Sigmoid colon (tissue), 7 donors: ENCODE measurements around the gene MAPRE3. TPM values are rescaled to one million over a fixed set of nuclear protein-coding genes. Genes with fewer than 3 reads are reported as not detected.

ENCODE experiments used
- DNase-seq: peaks from one replicate; pipeline ENCODE4 v3.0.0-alpha.2; 2019
- H3K27ac ChIP-seq, 4 donors: fragments of 200-600 bp; sonication (generic); one replicate each; pipeline ENCODE4 v1.5.1; 2016 to 2019; ENCODE audit warnings: mild to moderate bottlenecking in 1 of 4
- H3K27me3 ChIP-seq, 3 donors: fragments of 200-600 bp; sonication (generic); one replicate each; pipeline ENCODE4 v1.5.1; 2019; ENCODE audit warnings: mild to moderate bottlenecking in 1 of 3
- H3K36me3 ChIP-seq, 4 donors: fragments of 200-600 bp; sonication (generic); one replicate each; pipeline ENCODE4 v1.5.1; 2016 to 2019
- H3K4me1 ChIP-seq, 4 donors: fragments of 200-600 bp; sonication (generic); one replicate each; pipeline ENCODE4 v1.5.1; 2017 to 2019
- H3K4me3 ChIP-seq, 4 donors: fragments of 200-600 bp; sonication (generic); one replicate each; pipeline ENCODE4 v1.5.1; 2017 to 2019; ENCODE audit warnings: mild to moderate bottlenecking in 2 of 4, moderate library complexity in 1 of 4
- H3K9me3 ChIP-seq, 4 donors: fragments of 200-600 bp in 3 of 4; sonication (generic) in 3 of 4; one replicate each; pipeline versions ENCODE4 v1.5.1 to v1.6.1; 2013 to 2019
- EP300 ChIP-seq, 4 donors: sonication (generic); formaldehyde crosslinking; IDR thresholded peaks; one replicate each; pipeline ENCODE4 v1.6.1; 2017; ENCODE audit warnings: antibody characterized with exemption in 4 of 4
- POLR2A ChIP-seq, 2 donors: fragments of 450-650 bp; IDR thresholded peaks; one replicate each; pipeline ENCODE4 v1.6.1; 2016; ENCODE audit warnings: antibody characterized with exemption in 2 of 2, mild to moderate bottlenecking in 2 of 2, moderate library complexity in 2 of 2
- POLR2AphosphoS5 ChIP-seq, 4 donors: sonication (generic); formaldehyde crosslinking; IDR thresholded peaks; one replicate each; pipeline ENCODE4 v1.6.1; 2017; ENCODE audit warnings: antibody characterized with exemption in 4 of 4
- WGBS, 2 donors: extraction: QIAGEN DNeasy Blood & Tissue Kit; methylation state at CpG; one replicate each; pipeline ENCODE4 v1.1.7; 2013; 5-methylcytosine and 5-hydroxymethylcytosine counted together
- intact Hi-C: fragments of 100-400 bp; cut with DNase I; formaldehyde crosslinking; loops from one replicate; pipeline ENCODE4 v1.15.1; 2023
- polyA plus RNA-seq, 3 donors: library from polyadenylated mRNA; stranded (reverse); fragments of 200-250 nt; gene quantifications; one replicate each; pipeline ENCODE4 v1.2.3, GENCODE V29; 2013
- total RNA-seq, 4 donors: library from RNA; depleted of rRNA; stranded (reverse); fragments of >200 nt; gene quantifications; one replicate each; pipeline ENCODE4 v1.1.0, GENCODE V29; 2016
- TF ChIP-seq, protein P1 (sequence below), 4 experiments: fragments of 450-650 bp in 3 of 4; fragments of 200-600 bp in 1 of 4; IDR thresholded peaks; one replicate each; pipeline ENCODE4 v1.5.1; 2016 to 2019; ENCODE audit warnings: antibody characterized with exemption in 4 of 4, mild to moderate bottlenecking in 3 of 4, moderate library complexity in 2 of 4
- donor health status: healthy with polysubstance abuse.
- donor health status: Bipolar disorder and iron deficiency.
- donor health status: healthy.

MAPRE3 gene
- total and polyA plus RNA-seq, 7 donors, result 5.1 to 73.3 (median 15.6) TPM

DNA sequence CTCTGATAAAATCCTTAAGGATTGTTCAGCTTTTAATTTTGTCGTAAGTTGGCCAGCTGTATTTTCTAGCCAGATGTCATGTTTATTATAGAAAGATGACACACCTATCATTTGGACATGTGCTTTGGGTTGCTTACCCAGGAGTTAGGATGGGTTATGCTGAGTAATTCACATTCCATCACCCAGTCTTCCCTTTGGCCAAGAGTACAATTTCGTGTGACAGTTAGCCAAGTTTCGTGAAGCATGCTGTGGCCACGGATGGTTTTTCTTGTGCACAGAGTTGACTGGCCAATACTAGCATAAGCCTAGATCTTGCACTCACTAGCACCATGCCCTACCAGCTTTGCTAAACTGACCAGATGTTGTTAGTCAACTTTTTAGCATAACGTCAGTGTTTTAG lies 5.8 kb downstream of the MAPRE3 start:
- Histone ChIP-seq H3K4me1 (peaks cover 0 to 25% (median 13%) of the 10 kb centered on the region in 4 donors), H3K36me3 (no peaks in the 10 kb centered on the region), H3K27ac (no peak overlapping the region), H3K9me3 (no peaks in the 10 kb centered on the region), H3K4me3 (no peak overlapping the region), H3K27me3 (no peaks in the 10 kb centered on the region)
- DNase-seq, result no peak
- 84 to 86% methylated on average over 5 of the region's 5 CpGs for WGBS, 2 donors
- TF ChIP-seq, protein P1, sequence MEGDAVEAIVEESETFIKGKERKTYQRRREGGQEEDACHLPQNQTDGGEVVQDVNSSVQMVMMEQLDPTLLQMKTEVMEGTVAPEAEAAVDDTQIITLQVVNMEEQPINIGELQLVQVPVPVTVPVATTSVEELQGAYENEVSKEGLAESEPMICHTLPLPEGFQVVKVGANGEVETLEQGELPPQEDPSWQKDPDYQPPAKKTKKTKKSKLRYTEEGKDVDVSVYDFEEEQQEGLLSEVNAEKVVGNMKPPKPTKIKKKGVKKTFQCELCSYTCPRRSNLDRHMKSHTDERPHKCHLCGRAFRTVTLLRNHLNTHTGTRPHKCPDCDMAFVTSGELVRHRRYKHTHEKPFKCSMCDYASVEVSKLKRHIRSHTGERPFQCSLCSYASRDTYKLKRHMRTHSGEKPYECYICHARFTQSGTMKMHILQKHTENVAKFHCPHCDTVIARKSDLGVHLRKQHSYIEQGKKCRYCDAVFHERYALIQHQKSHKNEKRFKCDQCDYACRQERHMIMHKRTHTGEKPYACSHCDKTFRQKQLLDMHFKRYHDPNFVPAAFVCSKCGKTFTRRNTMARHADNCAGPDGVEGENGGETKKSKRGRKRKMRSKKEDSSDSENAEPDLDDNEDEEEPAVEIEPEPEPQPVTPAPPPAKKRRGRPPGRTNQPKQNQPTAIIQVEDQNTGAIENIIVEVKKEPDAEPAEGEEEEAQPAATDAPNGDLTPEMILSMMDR (IDR thresholded peaks at IDR 0.05), result no peak
- no peak for TF ChIP-seq EP300 (IDR thresholded peaks at IDR 0.05)
- TF ChIP-seq POLR2A (IDR thresholded peaks at IDR 0.05), result no peak
- TF ChIP-seq POLR2AphosphoS5 (IDR thresholded peaks at IDR 0.05), result no peak
- intact Hi-C loops, result no loop called here

DNA sequence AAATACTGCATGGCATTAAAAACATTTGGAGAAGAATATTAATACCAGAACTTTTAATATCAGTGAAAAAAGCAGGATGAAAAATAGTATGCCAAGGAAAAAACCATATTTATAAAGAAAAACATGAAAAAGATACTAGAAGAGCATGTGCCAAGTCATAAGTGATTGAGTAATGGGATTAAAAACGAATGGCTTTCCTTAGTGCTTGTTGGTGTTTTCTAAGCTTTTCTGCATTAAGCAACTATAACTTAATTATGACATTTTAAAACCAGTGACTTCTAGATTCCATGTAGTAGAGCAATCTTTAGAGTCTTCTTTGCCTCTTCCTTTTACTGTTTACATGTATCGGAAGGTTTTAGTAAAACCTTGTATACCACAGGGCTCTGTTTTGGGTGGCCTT lies 6.6 kb downstream of the MAPRE3 start:
- no peak for DNase-seq
- H3K4me1 ChIP-seq, result peaks cover 0 to 25% (median 16%) of the 10 kb centered on the region in 4 donors
- H3K9me3 ChIP-seq, result no peaks in the 10 kb centered on the region
- H3K27ac ChIP-seq, result no peak overlapping the region
- no peak for TF ChIP-seq POLR2AphosphoS5 (IDR thresholded peaks at IDR 0.05)
- TF ChIP-seq, protein P1 (IDR thresholded peaks at IDR 0.05), result no peak
- no peak for TF ChIP-seq POLR2A (IDR thresholded peaks at IDR 0.05)
- no peak for TF ChIP-seq EP300 (IDR thresholded peaks at IDR 0.05)
- no peak overlapping the region for H3K4me3 ChIP-seq
- intact Hi-C loops, result no loop called here
- WGBS, 2 donors, result 83 to 93% methylated on average over 2 of the region's 2 CpGs
- no peaks in the 10 kb centered on the region for H3K27me3 ChIP-seq
- no peaks in the 10 kb centered on the region for H3K36me3 ChIP-seq

DNA sequence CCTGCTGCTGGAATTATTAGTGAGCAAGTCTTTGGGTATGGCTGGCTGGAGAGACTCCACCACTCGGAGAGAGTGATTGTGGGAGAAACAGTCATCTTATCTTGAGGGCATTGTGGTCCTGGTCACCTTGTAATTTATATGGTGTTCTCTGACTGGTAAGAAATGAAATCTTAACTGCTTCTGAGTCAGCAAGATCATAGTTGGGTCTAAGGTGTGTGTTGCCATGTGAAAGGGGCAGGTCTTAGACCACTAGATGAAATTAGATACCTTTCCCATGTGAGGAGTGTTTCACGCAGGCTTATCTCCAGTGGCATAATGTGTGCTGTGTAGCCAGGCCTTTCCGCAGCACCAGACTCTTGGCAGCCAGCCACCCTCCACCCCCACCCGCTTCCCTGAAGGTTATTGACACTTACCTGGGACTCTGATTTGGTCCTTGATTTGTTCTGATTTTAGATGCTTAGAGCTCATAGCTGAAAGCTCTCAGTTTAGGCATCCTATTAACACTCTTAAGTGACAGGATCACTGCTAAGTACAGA lies 7.7 kb downstream of the MAPRE3 start:
- TF ChIP-seq POLR2A (IDR thresholded peaks at IDR 0.05), result no peak
- TF ChIP-seq, protein P1 (IDR thresholded peaks at IDR 0.05), result no peak
- Histone ChIP-seq H3K9me3 (no peaks in the 10 kb centered on the region), H3K27me3 (no peaks in the 10 kb centered on the region), H3K36me3 (no peaks in the 10 kb centered on the region), H3K4me3 (no peak overlapping the region), H3K27ac (no peak overlapping the region), H3K4me1 (peaks cover 0 to 28% (median 20%) of the 10 kb centered on the region in 4 donors)
- no peak for DNase-seq
- intact Hi-C loops, result no loop called here
- 22 to 64% methylated on average over 4 of the region's 4 CpGs for WGBS, 2 donors

DNA sequence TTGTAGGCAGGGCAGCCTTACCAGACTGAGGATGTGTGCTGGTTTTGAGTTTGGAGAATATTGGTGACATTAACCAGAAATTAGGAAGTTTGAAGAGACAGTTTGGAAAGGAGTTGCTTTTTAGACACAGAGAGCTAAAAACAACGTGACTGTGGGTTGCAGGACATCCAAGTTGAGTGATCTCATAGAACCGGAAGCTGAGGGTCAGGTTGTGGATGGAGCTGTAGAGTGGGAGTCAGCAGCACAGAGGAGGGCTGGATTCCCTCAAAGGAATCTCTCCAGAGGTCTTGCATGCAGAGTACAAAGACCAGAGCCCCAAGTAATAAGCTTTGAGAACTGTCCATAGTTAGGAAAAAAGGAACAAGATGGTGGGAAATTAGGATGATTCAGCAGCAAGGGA lies 9.3 kb downstream of the MAPRE3 start:
- Histone ChIP-seq H3K9me3 (no peaks in the 10 kb centered on the region), H3K4me1 (peaks cover 0 to 28% (median 20%) of the 10 kb centered on the region in 4 donors), H3K27me3 (no peaks in the 10 kb centered on the region), H3K4me3 (no peak overlapping the region), H3K36me3 (no peaks in the 10 kb centered on the region), H3K27ac (peak overlapping the region in 1 of 4 donors; percentile 11)
- WGBS, 2 donors, result 81 to 96% methylated on average over 2 of the region's 2 CpGs
- no peak for TF ChIP-seq POLR2AphosphoS5 (IDR thresholded peaks at IDR 0.05)
- no peak for TF ChIP-seq POLR2A (IDR thresholded peaks at IDR 0.05)
- TF ChIP-seq EP300 (IDR thresholded peaks at IDR 0.05), result no peak
- TF ChIP-seq, protein P1 (IDR thresholded peaks at IDR 0.05), result no peak
- intact Hi-C loops, result no loop called here
- peak; percentile 70 for DNase-seq

DNA sequence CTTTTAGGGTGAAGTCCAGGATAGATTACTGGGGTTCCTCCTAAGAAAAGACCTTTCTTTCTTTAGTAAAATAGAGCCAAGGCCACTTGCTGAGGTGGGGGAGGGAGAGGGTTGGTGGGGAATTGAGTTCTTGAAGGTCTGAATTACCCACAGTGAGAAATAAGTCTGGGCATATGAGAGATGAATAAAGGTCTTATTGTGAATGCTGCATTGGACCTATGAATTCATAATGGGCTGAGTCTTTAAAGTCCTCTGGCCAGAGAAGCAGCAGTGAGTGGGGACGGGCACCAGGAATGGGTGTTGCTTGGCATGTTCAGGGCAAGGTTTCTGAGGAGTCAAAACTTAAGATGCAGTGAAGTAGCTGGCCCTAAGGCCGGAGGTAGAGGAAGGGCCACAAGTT lies 10.5 kb downstream of the MAPRE3 start:
- Histone ChIP-seq H3K27me3 (no peaks in the 10 kb centered on the region), H3K27ac (peak overlapping the region in 3 of 4 donors; percentile 28 to 57 (median 39)), H3K36me3 (no peaks in the 10 kb centered on the region), H3K9me3 (no peaks in the 10 kb centered on the region), H3K4me1 (peaks cover 0 to 28% (median 20%) of the 10 kb centered on the region in 4 donors), H3K4me3 (no peak overlapping the region)
- intact Hi-C loops, result no loop called here
- TF ChIP-seq, protein P1 (IDR thresholded peaks at IDR 0.05), result no peak
- no peak for TF ChIP-seq POLR2A (IDR thresholded peaks at IDR 0.05)
- DNase-seq, result no peak
- WGBS, 2 donors, result 90 to 94% methylated on average over 2 of the region's 2 CpGs
